A549 (cell line): Measurements from ENCODE around the gene CIRBP. TPM values are rescaled to one million over a fixed set of nuclear protein-coding genes. Genes with fewer than 3 reads are reported as not detected.

ENCODE experiments used
- ATAC-seq, 2 experiments: fragments of 200-7000 bp in 1 of 2; fragments of >200 bp in 1 of 2; cut with Nextera tagmentation in 1 of 2; cut with Tn5 transposase in 1 of 2; 3 replicates each; pipeline versions ENCODE4 v1.8.0 to v1.9.1; 2018 to 2020; ENCODE audit warnings: mild to moderate bottlenecking in 1 of 2, moderate library complexity in 1 of 2
- CTCF ChIA-PET: fragments of 300-600 bp; sonication (Branson Sonifier 250); formaldehyde crosslinking; extraction: SDS; loops from one replicate; lab custom pipeline; 2021; ENCODE audit warnings: antibody characterized with exemption, inconsistent platforms; lab: Yijun Ruan, JAX
- POLR2A ChIA-PET: fragments of 350-600 bp; formaldehyde crosslinking; extraction: SDS; loops from one replicate; lab custom pipeline; 2021; ENCODE audit warnings: antibody characterized with exemption, inconsistent platforms; lab: Yijun Ruan, JAX
- DNase-seq, 2 experiments: peaks; one replicate each; pipeline versions ENCODE4 v3.0.0 to v3.0.0-alpha.2; 2011 to 2016; ENCODE audit warnings: low read depth in 1 of 2, low spot score in 1 of 2
- FAIRE-seq: peaks from 2 replicates; lab custom pipeline; 2011; peaks lifted over from hg19 to GRCh38; lab: Jason Lieb, UNC
- H3K27ac ChIP-seq, 2 experiments: fragments of >200 bp; sonication (Bioruptor Twin); formaldehyde crosslinking; 3 replicates each; pipeline ENCODE4 v1.5.1; 2016 to 2017
- H3K4me1 ChIP-seq: fragments of >200 bp; sonication (Bioruptor Twin); formaldehyde crosslinking; 3 replicates; pipeline ENCODE4 v1.6.1; 2016
- H3K4me2 ChIP-seq: fragments of >200 bp; sonication (Bioruptor Twin); formaldehyde crosslinking; 3 replicates; pipeline ENCODE4 v1.6.1; 2016
- H3K4me3 ChIP-seq: fragments of >200 bp; sonication (Bioruptor Twin); formaldehyde crosslinking; 3 replicates; pipeline ENCODE4 v1.5.1; 2016
- H3K9me3 ChIP-seq: fragments of >200 bp; sonication (Bioruptor Twin); formaldehyde crosslinking; 3 replicates; pipeline ENCODE4 v1.6.1; 2016
- ATOH8 ChIP-seq: fragments of 250-450 bp; sonication (Bioruptor Pico); IDR thresholded peaks from 2 replicates; pipeline ENCODE4 v1.5.0; 2020; ENCODE audit warnings: low read depth, mild to moderate bottlenecking, moderate library complexity
- BCL3 ChIP-seq: fragments of >200 bp; sonication (Bioruptor Twin); formaldehyde crosslinking; IDR thresholded peaks from 3 replicates; pipeline ENCODE4 v1.6.1; 2016
- CBX8 ChIP-seq: fragments of 200-600 bp; sonication (generic); IDR thresholded peaks from 2 replicates; pipeline ENCODE4 v1.6.1; 2016
- CEBPB ChIP-seq, 2 experiments: fragments of >200 bp in 1 of 2; sonication (Bioruptor Twin) in 1 of 2; formaldehyde crosslinking in 1 of 2; IDR thresholded peaks; 2 replicates each; pipeline ENCODE4 v1.6.1; 2012 to 2016
- CTCF ChIP-seq: fragments of >200 bp; sonication (Bioruptor Twin); formaldehyde crosslinking; IDR thresholded peaks from 3 replicates; pipeline ENCODE4 v1.5.1; 2016
- EHF ChIP-seq: fragments of 250-450 bp; sonication (Bioruptor Pico); IDR thresholded peaks from 2 replicates; pipeline ENCODE4 v1.5.0; 2020; ENCODE audit warnings: mild to moderate bottlenecking
- FOXS1 ChIP-seq: fragments of 250-450 bp; sonication (Bioruptor Pico); IDR thresholded peaks from 2 replicates; pipeline ENCODE4 v1.5.0; 2020; ENCODE audit warnings: mild to moderate bottlenecking, moderate library complexity
- GATA3 ChIP-seq: IDR thresholded peaks from 2 replicates; pipeline ENCODE4 v1.6.1; 2012; ENCODE audit warnings: borderline replicate concordance
- HEYL ChIP-seq: fragments of 250-450 bp; sonication (Bioruptor Pico); IDR thresholded peaks from 2 replicates; pipeline ENCODE4 v1.8.0; 2021; ENCODE audit warnings: mild to moderate bottlenecking, moderate library complexity
- HOXB5 ChIP-seq: fragments of 250-450 bp; sonication (Bioruptor Pico); IDR thresholded peaks from 2 replicates; pipeline ENCODE4 v1.5.0; 2020; ENCODE audit warnings: mild to moderate bottlenecking, moderate library complexity
- MAZ ChIP-seq: fragments of 150-350 bp; IDR thresholded peaks from 2 replicates; pipeline ENCODE4 v1.6.1; 2014; ENCODE audit warnings: antibody characterized with exemption, low read depth, low read length, borderline replicate concordance
- MYC ChIP-seq: IDR thresholded peaks from 2 replicates; pipeline ENCODE4 v1.6.1; 2012; ENCODE audit warnings: mild to moderate bottlenecking, inconsistent platforms, low read length, improper control_type of control experiment, borderline replicate concordance
- PBX3 ChIP-seq: IDR thresholded peaks from 2 replicates; pipeline ENCODE4 v1.6.1; 2012
- POLR2A ChIP-seq: IDR thresholded peaks from 2 replicates; pipeline ENCODE4 v1.6.1; 2012; ENCODE audit warnings: mild to moderate bottlenecking, low read length
- POLR2AphosphoS2 ChIP-seq: conservative IDR thresholded peaks from 2 replicates; pipeline ENCODE4 v1.6.1; 2012; ENCODE audit warnings: low read length, improper control_type of control experiment, inconsistent platforms
- RCOR1 ChIP-seq: fragments of 150-350 bp; IDR thresholded peaks from 2 replicates; pipeline ENCODE4 v1.6.1; 2014; ENCODE audit warnings: antibody characterized with exemption, low read length, low read depth
- REST ChIP-seq: fragments of 200-600 bp; sonication (generic); IDR thresholded peaks from 2 replicates; pipeline ENCODE4 v1.6.1; 2016; ENCODE audit warnings: antibody characterized with exemption, mild to moderate bottlenecking, moderate library complexity
- RFX5 ChIP-seq: fragments of 450-650 bp; IDR thresholded peaks from 2 replicates; pipeline ENCODE4 v1.7.1; 2014; ENCODE audit warnings: antibody characterized with exemption, mild to moderate bottlenecking, moderate library complexity
- RNF2 ChIP-seq: fragments of 200-600 bp; sonication (generic); IDR thresholded peaks from 2 replicates; pipeline ENCODE4 v1.6.1; 2016; ENCODE audit warnings: low read depth, mild to moderate bottlenecking, antibody characterized with exemption, moderate library complexity, borderline replicate concordance
- TFCP2L1 ChIP-seq: fragments of 250-450 bp; sonication (Bioruptor Pico); IDR thresholded peaks from 2 replicates; pipeline ENCODE4 v1.5.0; 2021; ENCODE audit warnings: mild to moderate bottlenecking
- ZNF302 ChIP-seq: fragments of 250-450 bp; sonication (Bioruptor Pico); IDR thresholded peaks from 2 replicates; pipeline ENCODE4 v1.9.0; 2021; ENCODE audit warnings: inconsistent platforms, mild to moderate bottlenecking, moderate library complexity
- ZSCAN20 ChIP-seq: fragments of 250-450 bp; sonication (Bioruptor Pico); IDR thresholded peaks from 2 replicates; pipeline ENCODE4 v1.8.0; 2022; ENCODE audit warnings: mild to moderate bottlenecking, moderate library complexity
- WGBS: methylation state at CpG from one replicate; pipeline ENCODE4 v1.1.6; 2017; ENCODE audit errors: missing lambda C conversion rate; 5-methylcytosine and 5-hydroxymethylcytosine counted together
- polyA plus RNA-seq, 4 experiments: library from polyadenylated mRNA; depleted of rRNA in 3 of 4; stranded (reverse); fragments of >200 nt; fragmentation: RNase III in 1 of 4; extraction: RNeasy Plus Mini Kit Qiagen cat#74134 plus additional on column Dnase treatment in 1 of 4; gene quantifications; 2 replicates in 3 of 4; 3 replicates in 1 of 4; pipeline ENCODE4 v1.2.3, GENCODE V29; 2011 to 2017

CIRBP gene
- polyA plus RNA-seq, 2 of the 4 experiments (the other 2 are of a cell fraction) = 151 to 178 TPM

GRCh38 chr19:1298235-1298634, 29.1 kb downstream of the CIRBP start:
- POLR2A ChIA-PET = no interaction called here
- no peak for DNase-seq
- peaks cover 8% of the 10 kb centered on the region; the same call in 2 of the 3 replicates for H3K4me1 ChIP-seq
- no peak overlapping the region for H3K27ac ChIP-seq
- CTCF ChIA-PET = no interaction called here
- H3K4me3 ChIP-seq = no peak overlapping the region
- ATAC-seq = no peak
- H3K4me2 ChIP-seq = no peak overlapping the region
- 87% methylated on average over 8 of the region's 8 CpGs for WGBS
- TF ChIP-seq CBX8 (no peak), RCOR1 (no peak), TFCP2L1 (CRISPR knock-in tag) (no peak), MYC (no peak), POLR2A (no peak), CEBPB (IDR thresholded peaks at IDR 0.05) (no peak)
- no peak for FAIRE-seq
- no peaks in the 10 kb centered on the region for H3K9me3 ChIP-seq

- POLR2A ChIA-PET = no interaction called here
- Histone ChIP-seq H3K4me3 (no peak overlapping the region), H3K4me1 (peaks cover 8% of the 10 kb centered on the region; the same call in 2 of the 3 replicates), H3K4me2 (no peak overlapping the region), H3K9me3 (no peaks in the 10 kb centered on the region), H3K27ac (no peak overlapping the region)
- WGBS = 75% methylated on average over 13 of the region's 34 CpGs
- DNase-seq (no peak), ATAC-seq (no peak), FAIRE-seq (no peak)
- TF ChIP-seq MAZ (no peak), PBX3 (no peak), REST (no peak), HEYL (CRISPR knock-in tag) (no peak), ATOH8 (CRISPR knock-in tag) (no peak), BCL3 (no peak), CEBPB (IDR thresholded peaks at IDR 0.05) (no peak), RNF2 (no peak), CBX8 (no peak), RFX5 (no peak), GATA3 (no peak), POLR2AphosphoS2 (no peak), HOXB5 (CRISPR knock-in tag) (no peak), ZSCAN20 (CRISPR knock-in tag) (no peak), CTCF (no peak), FOXS1 (no peak), EHF (CRISPR knock-in tag) (no peak), ZNF302 (CRISPR knock-in tag) (no peak)
- CTCF ChIA-PET = no interaction called here
Measured at GRCh38 chr19:1299801-1300200, 30.7 kb downstream of the CIRBP start.
